Tibial nerve (tissue), 4 donors: ENCODE results near the gene NPEPPS. TPM values are rescaled to one million over a fixed set of nuclear protein-coding genes. Genes with fewer than 3 reads are reported as not detected.

ENCODE experiments used
- DNase-seq, 2 donors: peaks; one replicate each; pipeline ENCODE4 v3.0.0-alpha.2; 2019; ENCODE audit warnings: low spot score in 2 of 2
- H3K27ac ChIP-seq, 4 donors: fragments of 200-600 bp; sonication (generic) in 3 of 4; one replicate each; pipeline ENCODE4 v1.5.1; 2017 to 2019; ENCODE audit warnings: mild to moderate bottlenecking in 1 of 4
- H3K27me3 ChIP-seq, 2 donors: fragments of 200-600 bp; sonication (generic) in 1 of 2; one replicate each; pipeline versions ENCODE4 v1.5.1 to v1.6.0; 2017 to 2019
- H3K36me3 ChIP-seq, 3 donors: fragments of 200-600 bp; sonication (generic); one replicate each; pipeline ENCODE4 v1.5.1; 2018 to 2019
- H3K4me1 ChIP-seq, 4 donors: fragments of 200-600 bp; sonication (generic) in 3 of 4; one replicate each; pipeline ENCODE4 v1.5.1; 2017 to 2019
- H3K4me3 ChIP-seq, 4 donors: fragments of 200-600 bp; sonication (generic) in 3 of 4; one replicate each; pipeline ENCODE4 v1.5.1; 2017 to 2019; ENCODE audit warnings: mild to moderate bottlenecking in 1 of 4, moderate library complexity in 1 of 4
- H3K9me3 ChIP-seq, 4 donors: fragments of 200-600 bp; sonication (generic) in 3 of 4; one replicate each; pipeline ENCODE4 v1.5.1; 2017 to 2019
- EP300 ChIP-seq, 2 donors: sonication (generic); formaldehyde crosslinking; IDR thresholded peaks; one replicate each; pipeline ENCODE4 v1.6.1; 2017; ENCODE audit warnings: antibody characterized with exemption in 2 of 2, mild to moderate bottlenecking in 1 of 2
- POLR2A ChIP-seq, 2 donors: fragments of 450-650 bp; IDR thresholded peaks; one replicate each; pipeline ENCODE4 v1.6.1; 2017; ENCODE audit warnings: antibody characterized with exemption in 2 of 2, mild to moderate bottlenecking in 2 of 2, moderate library complexity in 2 of 2
- WGBS, 2 donors: methylation state at CpG; one replicate each; pipeline ENCODE4 v1.1.5; 2018; 5-methylcytosine and 5-hydroxymethylcytosine counted together
- total RNA-seq, 4 donors: library from RNA; depleted of rRNA; stranded (reverse); fragments of >200 nt; gene quantifications; one replicate each; pipeline ENCODE4 v1.1.0, GENCODE V29; 2016
- TF ChIP-seq, protein P1 (sequence below), 5 experiments: fragments of 200-600 bp in 3 of 5; fragments of 450-650 bp in 2 of 5; sonication (generic) in 3 of 5; IDR thresholded peaks; one replicate each; pipeline ENCODE4 v1.5.1; 2016 to 2019; ENCODE audit warnings: antibody characterized with exemption in 5 of 5, mild to moderate bottlenecking in 3 of 5, moderate library complexity in 2 of 5

Gene NPEPPS
- total RNA-seq, 4 donors from 2014 or later = 102 to 118 (median 115) TPM

DNA sequence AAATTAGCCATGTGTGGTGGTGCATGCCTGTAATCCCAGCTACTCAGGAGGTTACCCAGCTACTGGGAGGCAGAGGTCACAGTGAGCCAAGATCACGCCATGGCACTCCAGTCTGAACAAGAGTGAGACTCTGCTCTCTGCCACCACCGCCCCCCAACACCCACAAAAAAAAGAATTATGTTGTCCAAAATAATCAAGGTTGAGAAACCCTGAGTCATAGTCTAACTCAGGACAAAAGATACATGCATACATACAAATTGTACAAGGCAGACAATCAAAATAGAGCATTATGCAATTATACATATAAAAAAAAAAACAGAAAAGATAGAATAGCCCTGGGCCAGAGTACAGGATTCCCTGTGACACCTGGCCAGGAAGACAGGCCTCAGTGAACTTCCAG, 112.2 kb downstream of the NPEPPS start:
- Histone ChIP-seq H3K4me3 (no peak overlapping the region), H3K4me1 (peaks cover 0 to 8% (median 2%) of the 10 kb centered on the region in 4 donors), H3K27ac (no peak overlapping the region), H3K36me3 (no peaks in the 10 kb centered on the region), H3K9me3 (no peaks in the 10 kb centered on the region), H3K27me3 (no peaks in the 10 kb centered on the region)
- no peak for TF ChIP-seq EP300 (IDR thresholded peaks at IDR 0.05)
- no peak for TF ChIP-seq POLR2A (IDR thresholded peaks at IDR 0.05)
- TF ChIP-seq, protein P1, sequence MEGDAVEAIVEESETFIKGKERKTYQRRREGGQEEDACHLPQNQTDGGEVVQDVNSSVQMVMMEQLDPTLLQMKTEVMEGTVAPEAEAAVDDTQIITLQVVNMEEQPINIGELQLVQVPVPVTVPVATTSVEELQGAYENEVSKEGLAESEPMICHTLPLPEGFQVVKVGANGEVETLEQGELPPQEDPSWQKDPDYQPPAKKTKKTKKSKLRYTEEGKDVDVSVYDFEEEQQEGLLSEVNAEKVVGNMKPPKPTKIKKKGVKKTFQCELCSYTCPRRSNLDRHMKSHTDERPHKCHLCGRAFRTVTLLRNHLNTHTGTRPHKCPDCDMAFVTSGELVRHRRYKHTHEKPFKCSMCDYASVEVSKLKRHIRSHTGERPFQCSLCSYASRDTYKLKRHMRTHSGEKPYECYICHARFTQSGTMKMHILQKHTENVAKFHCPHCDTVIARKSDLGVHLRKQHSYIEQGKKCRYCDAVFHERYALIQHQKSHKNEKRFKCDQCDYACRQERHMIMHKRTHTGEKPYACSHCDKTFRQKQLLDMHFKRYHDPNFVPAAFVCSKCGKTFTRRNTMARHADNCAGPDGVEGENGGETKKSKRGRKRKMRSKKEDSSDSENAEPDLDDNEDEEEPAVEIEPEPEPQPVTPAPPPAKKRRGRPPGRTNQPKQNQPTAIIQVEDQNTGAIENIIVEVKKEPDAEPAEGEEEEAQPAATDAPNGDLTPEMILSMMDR (IDR thresholded peaks at IDR 0.05) = no peak
- DNase-seq = no peak
- WGBS, 2 donors = 84 to 88% methylated on average over 2 of the region's 2 CpGs

- Histone ChIP-seq H3K27me3 (no peaks in the 10 kb centered on the region), H3K4me3 (no peak overlapping the region), H3K9me3 (no peaks in the 10 kb centered on the region), H3K4me1 (peaks cover 0 to 17% (median 9%) of the 10 kb centered on the region in 4 donors), H3K36me3 (no peaks in the 10 kb centered on the region), H3K27ac (no peak overlapping the region)
- DNase-seq = no peak
- WGBS, 2 donors = 79 to 81% methylated on average over 5 of the region's 5 CpGs
- TF ChIP-seq, protein P1 (IDR thresholded peaks at IDR 0.05) = no peak
- TF ChIP-seq EP300 (IDR thresholded peaks at IDR 0.05) (no peak), POLR2A (IDR thresholded peaks at IDR 0.05) (no peak)
Observed at GRCh38 chr17:47644324-47644723, 113.4 kb downstream of the NPEPPS start.

DNA sequence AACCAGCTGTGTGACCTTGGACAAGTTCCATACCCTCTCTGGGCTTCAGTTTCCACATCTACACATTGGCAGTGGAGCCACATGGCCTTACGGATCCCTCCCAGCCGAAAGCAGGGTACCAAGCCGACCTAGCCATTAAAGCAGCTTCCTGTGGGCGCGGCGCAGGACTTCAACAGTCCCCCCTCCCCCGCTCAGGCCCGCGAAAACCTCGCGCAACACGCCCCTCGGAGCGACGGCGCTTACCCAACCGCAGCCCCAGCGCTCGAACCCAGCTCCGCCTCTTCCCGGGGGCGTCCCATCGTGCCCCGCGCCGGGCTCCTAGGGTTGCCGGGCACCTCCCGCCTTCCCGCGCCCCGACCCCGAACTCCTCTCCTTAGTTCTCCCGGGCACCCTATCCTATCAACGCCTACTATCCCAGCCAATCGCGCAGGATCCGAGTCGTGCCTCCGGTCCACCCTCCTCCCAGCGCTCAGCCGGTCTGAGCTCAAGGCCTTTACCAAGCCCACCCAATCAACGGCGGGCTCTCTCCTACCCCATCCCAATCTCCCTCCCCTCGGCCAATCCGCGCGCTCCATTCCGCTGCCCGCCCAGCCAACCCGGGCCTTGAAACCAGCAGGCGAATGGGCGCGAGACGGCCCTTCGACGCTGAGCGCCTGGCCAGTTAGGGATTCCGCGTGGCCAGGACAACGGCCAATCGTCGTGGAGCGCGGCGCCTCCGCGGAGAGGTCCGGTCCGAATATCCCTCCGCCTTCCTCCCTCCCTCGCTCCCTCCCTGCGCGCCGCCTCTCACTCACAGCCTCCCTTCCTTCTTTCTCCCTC, 118.5 kb downstream of the NPEPPS start, which contains the start of gene KPNB1:
Gene KPNB1 (plus strand): TSS at position 767 of the 819 bp plus-strand sequence. CDS start 326 bp downstream, outside the sequence.
- 0 to 1% methylated on average over 50 to 74 of the region's 74 CpGs for WGBS, 2 donors
- DNase-seq = peak; percentile 98
- Histone ChIP-seq H3K36me3 (peaks cover 0 to 27% (median 0%) of the 10 kb centered on the region in 3 donors), H3K27ac (peak within 1 kb of the TSS; percentile 84 to 99 (median 96)), H3K27me3 (no peaks in the 10 kb centered on the region), H3K4me1 (peaks cover 0 to 55% (median 25%) of the 10 kb centered on the region in 4 donors), H3K9me3 (no peaks in the 10 kb centered on the region), H3K4me3 (peak within 1 kb of the TSS; percentile 66 to 97 (median 94))
- TF ChIP-seq EP300 (IDR thresholded peaks at IDR 0.05) (peak; percentile 41 to 91), POLR2A (IDR thresholded peaks at IDR 0.05) (peak; percentile 13 to 64)
- TF ChIP-seq, protein P1 (IDR thresholded peaks at IDR 0.05) = peak in 2 of 5 experiments; percentile 78 to 84

DNA sequence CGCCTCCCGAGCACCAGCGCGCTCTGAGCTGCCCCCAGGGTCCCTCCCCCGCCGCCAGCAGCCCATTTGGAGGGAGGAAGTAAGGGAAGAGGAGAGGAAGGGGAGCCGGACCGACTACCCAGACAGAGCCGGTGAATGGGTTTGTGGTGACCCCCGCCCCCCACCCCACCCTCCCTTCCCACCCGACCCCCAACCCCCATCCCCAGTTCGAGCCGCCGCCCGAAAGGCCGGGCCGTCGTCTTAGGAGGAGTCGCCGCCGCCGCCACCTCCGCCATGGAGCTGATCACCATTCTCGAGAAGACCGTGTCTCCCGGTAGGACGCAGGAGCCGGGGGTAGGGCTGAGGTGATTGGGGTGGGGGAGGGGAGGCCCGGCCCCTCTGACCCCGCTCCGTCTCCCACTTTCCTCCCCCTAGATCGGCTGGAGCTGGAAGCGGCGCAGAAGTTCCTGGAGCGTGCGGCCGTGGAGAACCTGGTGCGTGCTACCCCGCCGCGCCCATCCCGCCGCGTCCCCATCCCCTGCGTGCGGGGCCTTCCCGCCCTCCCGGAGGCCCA, 119.1 kb downstream of the NPEPPS start:
- Histone ChIP-seq H3K4me3 (peak overlapping the region; percentile 66 to 97 (median 94)), H3K4me1 (peaks cover 0 to 61% (median 28%) of the 10 kb centered on the region in 4 donors), H3K27ac (peak overlapping the region; percentile 84 to 99 (median 96)), H3K27me3 (no peaks in the 10 kb centered on the region), H3K9me3 (no peaks in the 10 kb centered on the region), H3K36me3 (peaks cover 0 to 34% (median 3%) of the 10 kb centered on the region in 3 donors)
- DNase-seq = peak; percentile 16 to 30
- 1% methylated on average over 16 to 40 of the region's 48 CpGs for WGBS, 2 donors
- TF ChIP-seq POLR2A (IDR thresholded peaks at IDR 0.05) = no peak
- TF ChIP-seq, protein P1 (IDR thresholded peaks at IDR 0.05) = no peak
- TF ChIP-seq EP300 (IDR thresholded peaks at IDR 0.05) = no peak
